Prostate gland (tissue), 2 donors: ENCODE results near the gene CMSS1.

Experiments used
- POLR2A ChIP-seq: fragments of 450-650 bp; IDR thresholded peaks from one replicate; pipeline ENCODE4 v1.6.1; 2016; ENCODE audit warnings: antibody characterized with exemption, mild to moderate bottlenecking
- TF ChIP-seq, protein P1 (sequence below), 4 experiments: fragments of 200-600 bp in 2 of 4; fragments of 450-650 bp in 2 of 4; sonication (generic) in 2 of 4; IDR thresholded peaks; 1 replicate in 3 of 4; 2 replicates in 1 of 4; pipeline ENCODE4 v1.5.1; 2016 to 2019; ENCODE audit warnings: antibody characterized with exemption in 4 of 4, mild to moderate bottlenecking in 2 of 4, moderate library complexity in 2 of 4

DNA sequence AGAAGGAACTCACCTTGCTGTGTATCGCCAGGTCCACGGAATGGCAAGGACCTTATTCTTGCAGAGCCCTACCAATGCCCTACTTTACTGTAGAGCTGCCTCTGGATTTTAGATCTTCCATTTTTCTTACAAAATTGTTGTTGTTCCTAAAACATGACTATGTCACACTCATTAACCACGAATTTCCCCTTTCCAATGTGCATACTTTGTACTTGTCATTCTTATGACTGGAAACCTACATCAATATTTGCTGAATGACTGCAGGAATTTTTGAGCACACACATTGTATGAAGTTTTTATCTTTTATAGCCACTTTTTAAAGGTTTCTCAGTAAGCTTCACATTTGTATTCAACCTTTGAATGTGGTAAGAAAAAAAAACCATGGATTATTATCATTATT, 35.9 kb upstream of the CMSS1 start:
- TF ChIP-seq, protein P1, sequence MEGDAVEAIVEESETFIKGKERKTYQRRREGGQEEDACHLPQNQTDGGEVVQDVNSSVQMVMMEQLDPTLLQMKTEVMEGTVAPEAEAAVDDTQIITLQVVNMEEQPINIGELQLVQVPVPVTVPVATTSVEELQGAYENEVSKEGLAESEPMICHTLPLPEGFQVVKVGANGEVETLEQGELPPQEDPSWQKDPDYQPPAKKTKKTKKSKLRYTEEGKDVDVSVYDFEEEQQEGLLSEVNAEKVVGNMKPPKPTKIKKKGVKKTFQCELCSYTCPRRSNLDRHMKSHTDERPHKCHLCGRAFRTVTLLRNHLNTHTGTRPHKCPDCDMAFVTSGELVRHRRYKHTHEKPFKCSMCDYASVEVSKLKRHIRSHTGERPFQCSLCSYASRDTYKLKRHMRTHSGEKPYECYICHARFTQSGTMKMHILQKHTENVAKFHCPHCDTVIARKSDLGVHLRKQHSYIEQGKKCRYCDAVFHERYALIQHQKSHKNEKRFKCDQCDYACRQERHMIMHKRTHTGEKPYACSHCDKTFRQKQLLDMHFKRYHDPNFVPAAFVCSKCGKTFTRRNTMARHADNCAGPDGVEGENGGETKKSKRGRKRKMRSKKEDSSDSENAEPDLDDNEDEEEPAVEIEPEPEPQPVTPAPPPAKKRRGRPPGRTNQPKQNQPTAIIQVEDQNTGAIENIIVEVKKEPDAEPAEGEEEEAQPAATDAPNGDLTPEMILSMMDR (IDR thresholded peaks at IDR 0.05), result no peak
- no peak for TF ChIP-seq POLR2A
